Bronchial epithelial cell (primary cell): Measurements from ENCODE around the gene SCFD2. TPM values are rescaled to one million over a fixed set of nuclear protein-coding genes. Genes with fewer than 3 reads are reported as not detected.

Source experiments
- DNase-seq: peaks from one replicate; pipeline ENCODE4 v3.0.0-alpha.2; 2010; ENCODE audit warnings: low read depth
- FAIRE-seq: peaks from 2 replicates; lab custom pipeline; 2011; peaks lifted over from hg19 to GRCh38; lab: Jason Lieb, UNC
- H3K27me3 ChIP-seq: 2 replicates; pipeline ENCODE4 v1.5.1; 2011; ENCODE audit warnings: low read length; ENCODE audit not compliant: control insufficient read depth, insufficient read depth
- H3K36me3 ChIP-seq: 2 replicates; pipeline ENCODE4 v1.5.1; 2011; ENCODE audit warnings: low read length; ENCODE audit not compliant: control insufficient read depth, insufficient read depth
- H3K4me3 ChIP-seq: 2 replicates; pipeline ENCODE4 v1.5.1; 2011; ENCODE audit warnings: mild to moderate bottlenecking, low read depth, low read length, control low read depth
- total RNA-seq: library from RNA; depleted of rRNA; stranded (reverse); fragments of >200 nt; gene quantifications from 2 replicates; pipeline ENCODE4 v1.2.1, GENCODE V29; 2014
- TF ChIP-seq, protein P1 (sequence below): IDR thresholded peaks from 2 replicates; pipeline ENCODE4 v1.5.1; 2011; ENCODE audit warnings: mild to moderate bottlenecking, moderate library complexity, low read length, control low read depth, inconsistent platforms; ENCODE audit not compliant: insufficient read depth, severe bottlenecking

Gene SCFD2
- total RNA-seq, 1 donor from 2014 or later, result 21.9 TPM

DNA sequence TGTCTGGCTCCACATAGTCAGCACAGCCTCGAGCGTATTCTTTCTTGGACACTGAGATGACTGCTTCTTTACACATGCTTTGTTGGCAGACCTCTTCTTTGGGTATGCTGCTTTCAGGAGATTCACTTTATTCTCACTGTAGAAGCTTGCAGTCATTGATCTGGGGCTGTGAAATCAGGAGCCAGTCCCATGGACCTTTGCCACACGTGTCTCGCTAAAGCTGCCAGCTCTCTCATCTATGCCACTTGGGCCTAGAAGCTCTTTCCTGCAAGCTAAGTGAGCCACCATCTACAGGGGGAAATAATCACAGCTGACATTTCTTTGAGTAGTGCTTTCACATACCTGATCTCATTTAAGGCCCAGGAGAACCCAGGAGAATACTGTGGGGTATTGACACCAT is 498.7 kb downstream of the SCFD2 start:
- DNase-seq (no peak), FAIRE-seq (no peak)
- TF ChIP-seq, protein P1, sequence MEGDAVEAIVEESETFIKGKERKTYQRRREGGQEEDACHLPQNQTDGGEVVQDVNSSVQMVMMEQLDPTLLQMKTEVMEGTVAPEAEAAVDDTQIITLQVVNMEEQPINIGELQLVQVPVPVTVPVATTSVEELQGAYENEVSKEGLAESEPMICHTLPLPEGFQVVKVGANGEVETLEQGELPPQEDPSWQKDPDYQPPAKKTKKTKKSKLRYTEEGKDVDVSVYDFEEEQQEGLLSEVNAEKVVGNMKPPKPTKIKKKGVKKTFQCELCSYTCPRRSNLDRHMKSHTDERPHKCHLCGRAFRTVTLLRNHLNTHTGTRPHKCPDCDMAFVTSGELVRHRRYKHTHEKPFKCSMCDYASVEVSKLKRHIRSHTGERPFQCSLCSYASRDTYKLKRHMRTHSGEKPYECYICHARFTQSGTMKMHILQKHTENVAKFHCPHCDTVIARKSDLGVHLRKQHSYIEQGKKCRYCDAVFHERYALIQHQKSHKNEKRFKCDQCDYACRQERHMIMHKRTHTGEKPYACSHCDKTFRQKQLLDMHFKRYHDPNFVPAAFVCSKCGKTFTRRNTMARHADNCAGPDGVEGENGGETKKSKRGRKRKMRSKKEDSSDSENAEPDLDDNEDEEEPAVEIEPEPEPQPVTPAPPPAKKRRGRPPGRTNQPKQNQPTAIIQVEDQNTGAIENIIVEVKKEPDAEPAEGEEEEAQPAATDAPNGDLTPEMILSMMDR, result no peak
- H3K4me3 ChIP-seq, result no peak overlapping the region
- no peaks in the 10 kb centered on the region for H3K27me3 ChIP-seq
- peaks cover 3% of the 10 kb centered on the region for H3K36me3 ChIP-seq

DNA sequence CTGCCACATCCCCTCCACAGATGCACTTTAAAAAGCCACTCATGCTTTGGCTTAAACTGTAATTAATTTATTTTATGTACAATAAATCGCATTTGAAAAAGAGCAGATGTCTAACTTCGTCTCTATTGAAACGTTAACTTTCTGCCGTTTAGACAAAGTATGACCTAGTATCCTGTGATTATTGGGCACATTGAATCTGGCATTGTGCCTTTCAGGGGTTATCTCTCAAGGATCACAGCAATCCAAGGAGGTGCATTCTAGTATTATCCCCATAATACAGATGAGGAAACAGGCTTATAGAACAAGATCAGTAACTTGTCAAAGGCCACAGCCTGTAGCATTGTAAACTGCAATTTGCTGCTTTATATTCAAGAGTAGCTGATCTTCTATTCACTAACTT is 499.1 kb downstream of the SCFD2 start:
- peaks cover 3% of the 10 kb centered on the region for H3K36me3 ChIP-seq
- DNase-seq (no peak), FAIRE-seq (no peak)
- no peak overlapping the region for H3K4me3 ChIP-seq
- H3K27me3 ChIP-seq, result no peaks in the 10 kb centered on the region
- TF ChIP-seq, protein P1, result no peak

DNA sequence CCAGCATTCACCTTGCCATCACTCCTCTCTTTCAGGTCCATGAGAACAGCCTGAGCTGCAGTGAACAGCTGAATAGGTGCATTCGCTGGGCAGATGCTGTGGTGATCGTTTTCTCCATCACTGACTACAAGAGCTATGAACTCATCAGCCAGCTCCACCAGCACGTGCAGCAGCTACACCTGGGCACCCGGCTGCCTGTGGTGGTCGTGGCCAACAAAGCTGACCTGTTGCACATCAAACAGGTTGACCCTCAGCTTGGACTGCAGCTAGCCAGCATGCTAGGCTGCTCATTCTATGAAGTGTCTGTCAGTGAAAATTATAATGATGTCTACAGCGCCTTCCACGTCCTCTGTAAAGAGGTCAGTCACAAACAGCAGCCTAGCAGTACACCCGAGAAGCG is 500.6 kb downstream of the SCFD2 start:
- TF ChIP-seq, protein P1, result no peak
- no peak for FAIRE-seq
- Histone ChIP-seq H3K4me3 (no peak overlapping the region), H3K27me3 (no peaks in the 10 kb centered on the region), H3K36me3 (peaks cover 3% of the 10 kb centered on the region)
- DNase-seq, result no peak

DNA sequence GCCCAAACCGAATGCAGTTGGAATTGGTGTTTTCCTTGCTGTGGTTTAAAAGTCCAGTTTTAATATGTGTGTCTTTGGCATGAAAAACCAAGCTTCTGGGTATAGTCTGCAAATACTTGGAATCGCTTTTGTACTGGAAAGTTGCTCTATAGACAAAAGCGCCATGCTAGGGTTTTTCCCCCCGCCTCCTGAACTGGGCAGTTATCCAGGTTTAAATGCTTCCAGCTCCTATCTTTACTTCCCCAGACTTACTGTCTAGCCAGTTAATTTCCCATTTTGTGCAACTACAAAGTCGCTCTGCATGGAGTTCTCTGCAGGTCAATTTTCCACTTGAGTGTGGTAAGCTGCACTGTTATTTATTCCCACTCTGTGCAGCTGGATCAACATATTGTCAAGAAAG is 501.1 kb downstream of the SCFD2 start:
- Histone ChIP-seq H3K36me3 (peaks cover 3% of the 10 kb centered on the region), H3K27me3 (no peaks in the 10 kb centered on the region), H3K4me3 (no peak overlapping the region)
- TF ChIP-seq, protein P1, result no peak
- no peak for DNase-seq
- no peak for FAIRE-seq

DNA sequence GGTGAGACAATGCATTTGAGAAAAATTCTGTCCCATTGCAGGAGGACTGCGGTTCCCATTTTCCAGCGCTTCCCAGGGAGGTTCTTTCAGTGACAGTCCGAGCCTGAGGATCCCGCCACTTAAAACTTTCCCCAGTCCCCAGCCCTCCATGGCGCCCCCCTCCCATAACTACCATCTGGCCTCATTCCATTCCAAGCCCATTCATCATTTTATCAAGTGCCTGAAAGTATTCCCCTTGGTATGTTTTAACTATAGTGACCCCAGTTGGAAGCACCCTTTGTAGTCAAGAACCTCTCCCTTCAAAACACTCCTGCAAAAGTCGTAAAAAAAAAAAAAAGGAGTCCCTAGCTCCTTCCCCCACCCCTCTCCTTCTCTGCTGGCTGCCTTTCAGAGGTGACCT is 502.5 kb downstream of the SCFD2 start:
- DNase-seq (no peak), FAIRE-seq (no peak)
- Histone ChIP-seq H3K4me3 (no peak overlapping the region), H3K36me3 (peaks cover 3% of the 10 kb centered on the region), H3K27me3 (no peaks in the 10 kb centered on the region)
- TF ChIP-seq, protein P1, result no peak

DNA sequence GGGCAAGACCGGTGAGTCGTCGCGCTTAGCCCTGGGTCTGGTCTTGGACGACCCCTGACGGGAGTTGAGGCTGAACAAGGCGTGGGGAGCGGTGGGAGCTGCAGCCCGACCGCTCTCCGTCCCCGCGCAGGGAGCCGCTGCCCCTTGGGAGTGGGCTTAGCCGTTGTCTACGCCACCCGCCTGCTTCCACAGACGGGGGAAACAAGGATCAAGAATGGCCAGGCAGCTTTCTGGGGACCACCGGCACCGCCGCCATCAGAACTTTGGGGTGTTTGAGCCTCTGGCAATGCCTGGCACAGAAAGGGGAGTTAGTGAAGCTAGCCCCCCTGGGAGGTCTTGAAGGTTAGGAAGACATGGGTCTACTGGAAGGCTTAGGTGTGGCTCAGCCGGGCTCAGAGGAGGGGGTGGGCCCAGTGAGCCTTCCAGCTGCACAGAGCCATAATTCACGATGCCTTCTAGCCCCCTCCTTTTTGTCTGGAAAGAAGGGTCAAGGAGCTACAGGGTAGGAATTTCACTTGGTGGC is 503.2 kb downstream of the SCFD2 start:
- Histone ChIP-seq H3K27me3 (no peaks in the 10 kb centered on the region), H3K4me3 (peak overlapping the region; percentile 69), H3K36me3 (peaks cover 3% of the 10 kb centered on the region)
- FAIRE-seq (no peak), DNase-seq (no peak)
- TF ChIP-seq, protein P1, result no peak
